22Rv1 (cell line): ENCODE measurements around the gene NOS1AP.

Experiments used
- H3K27ac ChIP-seq: fragments of 450-650 bp; 2 replicates; pipeline ENCODE4 v1.5.1; 2017
- CTCF ChIP-seq: fragments of 450-650 bp; IDR thresholded peaks from 2 replicates; pipeline ENCODE4 v1.5.1; 2017; ENCODE audit warnings: mild to moderate bottlenecking
- ZFX ChIP-seq: fragments of 450-650 bp; IDR thresholded peaks from 2 replicates; pipeline ENCODE4 v1.6.1; 2017; ENCODE audit warnings: antibody characterized with exemption, borderline replicate concordance

Gene NOS1AP

GRCh38 chr1:162383091-162383490 lies 313.6 kb downstream of the NOS1AP start:
- TF ChIP-seq ZFX (no peak), CTCF (no peak)
- peak overlapping the region; percentile 96 for H3K27ac ChIP-seq

- TF ChIP-seq CTCF (no peak), ZFX (no peak)
- H3K27ac ChIP-seq: 0 out of 2 replicates have a peak overlapping the region, but pooled peaks have one; percentile 96
Measured at GRCh38 chr1:162383516-162383915, 314.0 kb downstream of the NOS1AP start.

- H3K27ac ChIP-seq: no peak overlapping the region
- TF ChIP-seq ZFX (no peak), CTCF (no peak)
Measured at GRCh38 chr1:162384116-162384515, 314.6 kb downstream of the NOS1AP start.

DNA sequence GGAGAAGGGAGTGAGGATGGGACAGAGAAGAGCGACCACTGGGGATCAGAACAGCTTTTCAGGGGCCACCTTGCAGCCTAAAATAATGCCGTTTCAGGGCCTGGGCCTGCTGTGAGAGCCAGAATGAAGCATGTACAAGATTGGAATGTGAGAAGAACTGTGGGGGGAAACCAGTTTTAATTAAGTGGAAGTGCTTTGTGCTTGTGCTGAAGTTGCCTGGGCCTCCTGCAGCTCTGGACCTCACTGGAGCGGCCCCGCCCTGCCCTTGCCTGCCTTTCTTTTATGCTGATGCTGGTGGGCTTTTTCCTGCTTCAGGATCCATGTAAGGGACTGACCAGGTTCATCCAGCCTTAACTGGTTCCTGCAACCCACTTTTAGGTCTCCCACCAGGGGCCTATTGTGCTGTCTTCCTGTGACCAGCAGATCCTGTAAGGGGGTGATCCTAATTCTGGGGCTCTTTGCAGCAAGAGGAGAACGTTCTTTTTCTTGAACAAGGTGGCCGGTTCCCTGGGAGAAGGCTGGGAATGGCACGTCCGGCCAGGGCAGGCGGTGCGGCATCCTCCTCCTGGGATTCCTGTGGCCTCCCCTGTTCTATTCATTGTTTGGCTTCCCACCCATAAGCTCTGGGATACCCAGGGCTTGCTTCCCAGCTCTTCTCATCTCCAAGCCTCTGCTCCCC lies 315.2 kb downstream of the NOS1AP start:
- H3K27ac ChIP-seq: no peak overlapping the region
- TF ChIP-seq CTCF (no peak), ZFX (no peak)

DNA sequence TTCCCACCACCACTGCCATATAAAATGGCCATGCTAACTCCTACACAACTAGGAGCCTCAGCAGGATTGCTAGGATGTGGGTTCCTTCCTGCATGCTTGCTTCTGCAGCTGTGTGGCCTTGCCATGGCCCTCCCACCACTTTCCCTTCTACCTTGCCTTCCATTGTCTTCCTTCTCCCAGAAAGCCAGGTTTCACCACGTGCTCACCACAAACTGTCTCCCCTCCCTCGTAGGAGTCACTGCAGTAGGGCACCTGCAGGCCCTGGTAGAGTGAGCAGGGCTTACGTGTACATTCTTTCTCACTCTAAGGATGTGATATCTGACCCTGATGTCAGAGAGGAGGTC lies 315.8 kb downstream of the NOS1AP start:
- H3K27ac ChIP-seq: no peak overlapping the region
- no peak for TF ChIP-seq CTCF

DNA sequence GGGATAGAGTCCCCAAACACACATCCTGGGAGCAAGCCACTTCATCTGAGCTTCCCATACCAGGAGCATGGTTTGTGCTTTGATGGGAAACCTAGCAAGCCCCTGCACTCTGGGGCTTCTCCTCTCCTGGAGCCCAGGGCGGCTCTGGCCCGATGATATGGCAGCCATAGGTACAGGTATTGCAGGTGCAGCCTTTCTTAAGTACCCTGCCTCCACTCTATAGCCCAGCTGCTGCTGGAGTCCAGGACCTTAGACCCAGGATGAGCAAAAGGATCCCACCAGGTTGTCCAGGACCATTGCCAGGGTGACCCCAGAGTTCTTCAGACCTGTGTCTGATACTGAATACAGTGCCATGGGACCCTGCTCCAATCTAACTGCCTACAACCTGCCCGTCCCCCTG lies 316.2 kb downstream of the NOS1AP start:
- TF ChIP-seq CTCF (no peak), ZFX (no peak)
- no peak overlapping the region for H3K27ac ChIP-seq

- no peak for TF ChIP-seq CTCF
- no peak for TF ChIP-seq ZFX
- no peak overlapping the region for H3K27ac ChIP-seq
Measured at GRCh38 chr1:162386292-162387225, 317.1 kb downstream of the NOS1AP start.
